ENCODE measurements around the gene RASGEF1C. TPM values are rescaled to one million over a fixed set of nuclear protein-coding genes. Genes with fewer than 3 reads are reported as not detected.

The RASGEF1C gene
- total RNA-seq, 4 donors from 2014 or later = 1.2 to 3.1 (median 2.5) TPM

DNA sequence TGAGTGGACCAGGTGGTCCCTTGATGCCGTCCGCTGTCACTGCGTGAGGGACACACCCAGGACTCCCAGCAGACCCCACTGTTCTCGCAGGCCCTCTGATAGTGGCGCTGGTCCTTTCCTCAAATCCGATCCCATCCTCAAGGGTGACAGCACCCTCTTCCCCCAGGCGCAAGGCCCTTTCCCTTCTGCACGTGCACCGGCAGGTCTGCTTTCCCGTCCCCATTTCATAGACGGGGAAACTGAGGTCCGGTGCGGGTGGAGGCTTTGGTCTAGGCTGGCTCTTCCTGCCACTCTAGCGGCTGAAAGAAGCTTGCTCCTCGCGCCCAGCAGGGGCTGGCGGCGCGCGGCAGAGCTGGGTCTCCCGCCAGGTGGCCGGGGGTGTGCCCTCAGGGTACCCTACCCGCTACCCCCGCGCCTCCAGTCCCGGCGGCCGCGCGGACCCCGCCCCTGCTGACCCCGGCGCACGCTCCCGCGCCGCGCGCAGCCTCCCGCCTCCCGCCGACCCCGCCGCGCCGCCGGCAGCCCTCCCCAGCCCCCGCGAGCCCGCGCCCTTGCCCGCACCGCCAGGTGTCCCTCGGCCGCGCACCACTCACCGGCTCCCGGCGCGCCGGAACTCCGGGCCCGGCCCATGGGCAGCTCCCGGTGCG, 453 bp downstream of the RASGEF1C start:
- H3K36me3 ChIP-seq = no peaks in the 10 kb centered on the region
- H3K27ac ChIP-seq (replicated peaks in 1 of 4) = no peak overlapping the region
- no peaks in the 10 kb centered on the region for H3K9me3 ChIP-seq
- H3K4me1 ChIP-seq = peaks cover 0 to 24% (median 15%) of the 10 kb centered on the region in 4 donors
- peak overlapping the region; percentile 49 to 65 (median 50) for H3K4me3 ChIP-seq
- 5% methylated on average over 14 of the region's 65 CpGs for WGBS
- no peak for TF ChIP-seq EP300 (IDR thresholded peaks at IDR 0.05)
- no peak for TF ChIP-seq POLR2A (IDR thresholded peaks at IDR 0.05; ENCODE audit: low read depth)
- TF ChIP-seq POLR2AphosphoS5 (IDR thresholded peaks at IDR 0.05) = no peak
- TF ChIP-seq, protein P1, sequence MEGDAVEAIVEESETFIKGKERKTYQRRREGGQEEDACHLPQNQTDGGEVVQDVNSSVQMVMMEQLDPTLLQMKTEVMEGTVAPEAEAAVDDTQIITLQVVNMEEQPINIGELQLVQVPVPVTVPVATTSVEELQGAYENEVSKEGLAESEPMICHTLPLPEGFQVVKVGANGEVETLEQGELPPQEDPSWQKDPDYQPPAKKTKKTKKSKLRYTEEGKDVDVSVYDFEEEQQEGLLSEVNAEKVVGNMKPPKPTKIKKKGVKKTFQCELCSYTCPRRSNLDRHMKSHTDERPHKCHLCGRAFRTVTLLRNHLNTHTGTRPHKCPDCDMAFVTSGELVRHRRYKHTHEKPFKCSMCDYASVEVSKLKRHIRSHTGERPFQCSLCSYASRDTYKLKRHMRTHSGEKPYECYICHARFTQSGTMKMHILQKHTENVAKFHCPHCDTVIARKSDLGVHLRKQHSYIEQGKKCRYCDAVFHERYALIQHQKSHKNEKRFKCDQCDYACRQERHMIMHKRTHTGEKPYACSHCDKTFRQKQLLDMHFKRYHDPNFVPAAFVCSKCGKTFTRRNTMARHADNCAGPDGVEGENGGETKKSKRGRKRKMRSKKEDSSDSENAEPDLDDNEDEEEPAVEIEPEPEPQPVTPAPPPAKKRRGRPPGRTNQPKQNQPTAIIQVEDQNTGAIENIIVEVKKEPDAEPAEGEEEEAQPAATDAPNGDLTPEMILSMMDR (IDR thresholded peaks at IDR 0.05) = peak in 1 of 3 experiments; percentile 9
- H3K27me3 ChIP-seq = peaks cover 0 to 68% (median 10%) of the 10 kb centered on the region in 4 donors
- DNase-seq (ENCODE audit: extremely low spot score) = no peak
- intact Hi-C loops (cut with DNase I) = loop anchor here (5.0 kb wide), 1 partner anchor 81 kb away; no protein-coding TSS in a partner anchor

- DNase-seq (ENCODE audit: extremely low spot score) = no peak
- Histone ChIP-seq H3K4me1 (peaks cover 0 to 23% (median 15%) of the 10 kb centered on the region in 4 donors), H3K36me3 (no peaks in the 10 kb centered on the region), H3K27ac (replicated peaks in 1 of 4) (peak overlapping the region in 1 of 4 donors; percentile 30), H3K27me3 (peaks cover 0 to 73% (median 10%) of the 10 kb centered on the region in 4 donors), H3K9me3 (no peaks in the 10 kb centered on the region), H3K4me3 (peak overlapping the region; percentile 49 to 65 (median 50))
- intact Hi-C loops (cut with DNase I) = loop anchor here (5.0 kb wide), 1 partner anchor 81 kb away; no protein-coding TSS in a partner anchor
- 30% methylated on average over 14 of the region's 14 CpGs for WGBS
- no peak for TF ChIP-seq EP300 (IDR thresholded peaks at IDR 0.05)
- TF ChIP-seq, protein P1 (IDR thresholded peaks at IDR 0.05) = no peak
- TF ChIP-seq POLR2A (IDR thresholded peaks at IDR 0.05; ENCODE audit: low read depth) = no peak
- no peak for TF ChIP-seq POLR2AphosphoS5 (IDR thresholded peaks at IDR 0.05)
Measured at GRCh38 chr5:180208038-180208434, 975 bp downstream of the RASGEF1C start.

- DNase-seq (ENCODE audit: extremely low spot score) = no peak
- no peaks in the 10 kb centered on the region for H3K36me3 ChIP-seq
- peaks cover 0 to 71% (median 10%) of the 10 kb centered on the region in 4 donors for H3K27me3 ChIP-seq
- H3K4me1 ChIP-seq = peaks cover 0 to 19% (median 13%) of the 10 kb centered on the region in 4 donors
- TF ChIP-seq EP300 (IDR thresholded peaks at IDR 0.05) (no peak), POLR2A (IDR thresholded peaks at IDR 0.05; ENCODE audit: low read depth) (no peak), POLR2AphosphoS5 (IDR thresholded peaks at IDR 0.05) (no peak)
- TF ChIP-seq, protein P1 (IDR thresholded peaks at IDR 0.05) = no peak
- intact Hi-C loops (cut with DNase I) = loop anchor here (5.0 kb wide), 1 partner anchor 80 kb away; no protein-coding TSS in a partner anchor
- peak overlapping the region in 2 of 4 donors; percentile 26 to 30 for H3K27ac ChIP-seq (replicated peaks in 1 of 4)
- 50% methylated on average over 22 of the region's 25 CpGs for WGBS
- peak overlapping the region; percentile 49 to 65 (median 50) for H3K4me3 ChIP-seq
- H3K9me3 ChIP-seq = no peaks in the 10 kb centered on the region
Measured at GRCh38 chr5:180207593-180207992, 1.4 kb downstream of the RASGEF1C start.

GRCh38 chr5:180206993-180207392, 2.0 kb downstream of the RASGEF1C start:
- H3K4me1 ChIP-seq = peaks cover 0 to 18% (median 13%) of the 10 kb centered on the region in 4 donors
- H3K27ac ChIP-seq (replicated peaks in 1 of 4) = peak overlapping the region in 2 of 4 donors; percentile 26 to 30
- H3K4me3 ChIP-seq = peak overlapping the region in 3 of 4 donors; percentile 49 to 65 (median 50)
- DNase-seq (ENCODE audit: extremely low spot score) = no peak
- no peak for TF ChIP-seq POLR2AphosphoS5 (IDR thresholded peaks at IDR 0.05)
- TF ChIP-seq EP300 (IDR thresholded peaks at IDR 0.05) = no peak
- TF ChIP-seq, protein P1 (IDR thresholded peaks at IDR 0.05) = no peak
- no peak for TF ChIP-seq POLR2A (IDR thresholded peaks at IDR 0.05; ENCODE audit: low read depth)
- 84% methylated on average over 11 of the region's 11 CpGs for WGBS
- H3K9me3 ChIP-seq = no peaks in the 10 kb centered on the region
- intact Hi-C loops (cut with DNase I) = loop anchor here (5.0 kb wide), 1 partner anchor 80 kb away; no protein-coding TSS in a partner anchor
- no peaks in the 10 kb centered on the region for H3K36me3 ChIP-seq
- peaks cover 0 to 65% (median 10%) of the 10 kb centered on the region in 4 donors for H3K27me3 ChIP-seq
